Left colon (tissue), 2 donors: Measurements from ENCODE around the gene GAL3ST3. TPM values are rescaled to one million over a fixed set of nuclear protein-coding genes. Genes with fewer than 3 reads are reported as not detected.
"Not testable (repeated sequence)": the region's sequence is repeated elsewhere in the genome, so short reads cannot be mapped to it uniquely, and the experiment has no call there.

Experiments
- ATAC-seq: fragments of 200-7000 bp; cut with Tn5 transposase; one replicate; pipeline ENCODE4 v1.9.1; 2020; ENCODE audit warnings: mild to moderate bottlenecking, moderate library complexity
- DNase-seq, 2 donors: peaks; one replicate each; pipeline ENCODE4 v3.0.0-alpha.2; 2020
- intact Hi-C, 2 donors: fragments of 100-400 bp; cut with DNase I in 1 of 2; cut with micrococcal nuclease in 1 of 2; formaldehyde crosslinking; loops; one replicate each; pipeline versions ENCODE4 v1.11.2 to v1.14.0; 2022; cut with DNase I, micrococcal nuclease
- long read RNA-seq: library from polyadenylated mRNA; unstranded; transcript quantifications from one replicate; pipeline ENCODE4 v2.0.0, GENCODE V29; 2021
- total RNA-seq, 2 donors: library from RNA; stranded (reverse); fragmentation: NEBNext Ultra II Directional; extraction: Animal tissue kit (Norgen Biotek cat#: 25700); gene quantifications; one replicate each; pipeline ENCODE4 v1.2.1, GENCODE V29; 2021
- donor health status: DM: no; HTN: no; CAD: no.
- donor health status: DM: yes; HTN: yes; CAD: no.

The GAL3ST3 gene
- not detected for total RNA-seq
- long read RNA-seq: 0 reads

GRCh38 chr11:66048547-66049323, at the start of gene GAL3ST3:
Gene GAL3ST3 (minus strand): TSS chr11:66049161. CDS start chr11:66045415, 3,746 bp downstream.
- no peak for ATAC-seq

GRCh38 chr11:66092125-66092524, 43.2 kb upstream of the GAL3ST3 start:
- ATAC-seq, intact Hi-C loops, DNase-seq: not testable (repeated sequence)

More at GRCh38 chr11:66048547-66049323, at the start of gene GAL3ST3:
- intact Hi-C loops: no loop called here
- no peak for DNase-seq

GRCh38 chr11:66090288-66090687, 41.3 kb upstream of the GAL3ST3 start:
- DNase-seq (no peak), ATAC-seq (no peak)
- intact Hi-C loops: no loop called here

- intact Hi-C loops: no loop called here
- DNase-seq (no peak), ATAC-seq (no peak)
These were observed 40.1 kb upstream of the GAL3ST3 start for GRCh38 chr11:66089067-66089466.

GRCh38 chr11:66087148-66087908, 38.4 kb upstream of the GAL3ST3 start:
- DNase-seq (no peak), ATAC-seq (no peak)
- intact Hi-C loops: no loop called here

- ATAC-seq (no peak), DNase-seq (no peak)
- intact Hi-C loops: no loop called here
These were observed 36.0 kb upstream of the GAL3ST3 start for GRCh38 chr11:66084821-66085475.

GRCh38 chr11:66083767-66084166, 34.8 kb upstream of the GAL3ST3 start:
- no peak for DNase-seq
- intact Hi-C loops: no loop called here
- ATAC-seq: no peak

GRCh38 chr11:66082946-66083698, 34.2 kb upstream of the GAL3ST3 start:
- peak; percentile 27 for ATAC-seq
- intact Hi-C loops: no loop called here
- no peak for DNase-seq

- intact Hi-C loops: no loop called here
- DNase-seq (peak; percentile 63 to 66), ATAC-seq (peak; percentile 78)
These were observed 32.5 kb upstream of the GAL3ST3 start for GRCh38 chr11:66081505-66081904.

- DNase-seq (peak; percentile 52 to 58), ATAC-seq (peak; percentile 62)
These were observed 31.3 kb upstream of the GAL3ST3 start for GRCh38 chr11:66080055-66080817.

GRCh38 chr11:66078949-66079348, 30.0 kb upstream of the GAL3ST3 start:
- DNase-seq, intact Hi-C loops: not testable (repeated sequence)

More at GRCh38 chr11:66080055-66080817, 31.3 kb upstream of the GAL3ST3 start:
- intact Hi-C loops: no loop called here

GRCh38 chr11:66077927-66078326, 29.0 kb upstream of the GAL3ST3 start:
- intact Hi-C loops: no loop called here
- no peak for ATAC-seq
- no peak for DNase-seq

More at GRCh38 chr11:66078949-66079348, 30.0 kb upstream of the GAL3ST3 start:
- not testable (repeated sequence) for ATAC-seq

- intact Hi-C loops: no loop called here
- ATAC-seq (no peak), DNase-seq (peak in 1 of 2 donors; percentile 7)
These were observed 27.6 kb upstream of the GAL3ST3 start for GRCh38 chr11:66076561-66076960.

- ATAC-seq (no peak), DNase-seq (no peak)
- intact Hi-C loops: no loop called here
These were observed 26.3 kb upstream of the GAL3ST3 start for GRCh38 chr11:66075273-66075672.

- intact Hi-C loops: no loop called here
- ATAC-seq: no peak
- no peak for DNase-seq
These were observed 24.7 kb upstream of the GAL3ST3 start for GRCh38 chr11:66073669-66074068.

GRCh38 chr11:66072518-66072917, 23.6 kb upstream of the GAL3ST3 start:
- no peak for DNase-seq
- no peak for ATAC-seq
- intact Hi-C loops: no loop called here

GRCh38 chr11:66072081-66072480, 23.1 kb upstream of the GAL3ST3 start:
- ATAC-seq: no peak
- intact Hi-C loops: no loop called here
- DNase-seq: no peak

GRCh38 chr11:66071381-66071801, 22.4 kb upstream of the GAL3ST3 start:
- intact Hi-C loops: no loop called here
- ATAC-seq (no peak), DNase-seq (no peak)
